ENCODE data around the gene CDH13. TPM values are rescaled to one million over a fixed set of nuclear protein-coding genes. Genes with fewer than 3 reads are reported as not detected.

The CDH13 gene
- total RNA-seq, 4 donors from 2014 or later, result 12.5 to 35.9 (median 22.1) TPM

- DNase-seq (ENCODE audit: low spot score), result no peak
- no peak for ATAC-seq (ENCODE audit: low FRiP score)
- TF ChIP-seq CTCF (IDR thresholded peaks at IDR 0.05), result no peak
Observed at GRCh38 chr16:82755570-82756282, 129.0 kb downstream of the CDH13 start.

GRCh38 chr16:82756283-82756599 lies 129.5 kb downstream of the CDH13 start:
- DNase-seq (ENCODE audit: low spot score) (no peak), ATAC-seq (ENCODE audit: low FRiP score) (no peak)
- no peak for TF ChIP-seq CTCF (IDR thresholded peaks at IDR 0.05)

- ATAC-seq (ENCODE audit: low FRiP score) (no peak), DNase-seq (ENCODE audit: low spot score) (no peak)
- TF ChIP-seq CTCF (IDR thresholded peaks at IDR 0.05), result no peak
Observed at GRCh38 chr16:82758406-82758805, 131.6 kb downstream of the CDH13 start.

GRCh38 chr16:82758904-82759303 lies 132.1 kb downstream of the CDH13 start:
- no peak for DNase-seq (ENCODE audit: low spot score)
- no peak for ATAC-seq (ENCODE audit: low FRiP score)
- TF ChIP-seq CTCF (IDR thresholded peaks at IDR 0.05), result no peak

GRCh38 chr16:82761236-82761635 lies 134.5 kb downstream of the CDH13 start:
- no peak for ATAC-seq (ENCODE audit: low FRiP score)

GRCh38 chr16:82761858-82762257 lies 135.1 kb downstream of the CDH13 start:
- ATAC-seq (ENCODE audit: low FRiP score) (no peak), DNase-seq (ENCODE audit: low spot score) (no peak)
- TF ChIP-seq CTCF (IDR thresholded peaks at IDR 0.05), result no peak

More at GRCh38 chr16:82761236-82761635, 134.5 kb downstream of the CDH13 start:
- TF ChIP-seq CTCF (IDR thresholded peaks at IDR 0.05), result no peak
- DNase-seq (ENCODE audit: low spot score), result peak; percentile 28

GRCh38 chr16:82763371-82763770 lies 136.6 kb downstream of the CDH13 start:
- TF ChIP-seq CTCF (IDR thresholded peaks at IDR 0.05), result no peak
- DNase-seq (ENCODE audit: low spot score) (no peak), ATAC-seq (ENCODE audit: low FRiP score) (no peak)
